NB4 (cell line): ENCODE data around the gene SLC25A15.

Experiments
- CTCF ChIP-seq: IDR thresholded peaks from one replicate; pipeline ENCODE4 v1.5.1; 2012; ENCODE audit warnings: low read depth, low read length
- MAX ChIP-seq: IDR thresholded peaks from 2 replicates; pipeline ENCODE4 v1.6.1; 2011; ENCODE audit warnings: low read depth, low read length
- MYC ChIP-seq: IDR thresholded peaks from 2 replicates; pipeline ENCODE4 v1.6.1; 2011; ENCODE audit warnings: low read depth, low read length
- POLR2A ChIP-seq: IDR thresholded peaks from 2 replicates; pipeline ENCODE4 v1.6.1; 2011; ENCODE audit warnings: mild to moderate bottlenecking; ENCODE audit not compliant: insufficient read length; ENCODE audit errors: extremely low read depth

- no peak for TF ChIP-seq MAX
- no peak for TF ChIP-seq CTCF
- no peak for TF ChIP-seq POLR2A
- no peak for TF ChIP-seq MYC
These were observed 10.4 kb upstream of the SLC25A15 start for GRCh38 chr13:40779049-40779448.
